Stimulated activated CD8-positive, alpha-beta memory T cell treated with anti-CD3 and anti-CD28 coated beads, Interleukin-4, amount 100 ng/mL, for 24 hours (primary cell): ENCODE results near the gene RNF212B.
A peak's percentile ranks its signal among the peaks of the same experiment; 100 is the strongest.
"Not testable (repeated sequence)": the region's sequence is repeated elsewhere in the genome, so short reads cannot be mapped to it uniquely, and the experiment has no call there.

Experiments used
- DNase-seq: peaks from one replicate; pipeline ENCODE4 v3.0.0-alpha.2; 2020; ENCODE audit warnings: low read depth

The RNF212B gene

GRCh38 chr14:23237772-23238594 lies at the start of gene RNF212B:
Gene RNF212B (plus strand): TSS chr14:23237936. CDS start chr14:23240346, 2,410 bp downstream.
- DNase-seq = peak; percentile 78

- DNase-seq = no peak
Measured at GRCh38 chr14:23193432-23193831, 44.3 kb upstream of the RNF212B start.

- no peak for DNase-seq
Measured at GRCh38 chr14:23195552-23196101, 42.1 kb upstream of the RNF212B start.

GRCh38 chr14:23196487-23196886 lies 41.2 kb upstream of the RNF212B start:
- not testable (repeated sequence) for DNase-seq

GRCh38 chr14:23199141-23199540 lies 38.6 kb upstream of the RNF212B start:
- DNase-seq = not testable (repeated sequence)

GRCh38 chr14:23202001-23202400 lies 35.7 kb upstream of the RNF212B start:
- DNase-seq = no peak

GRCh38 chr14:23206422-23207145 lies 31.2 kb upstream of the RNF212B start:
- no peak for DNase-seq

GRCh38 chr14:23207146-23207540 lies 30.6 kb upstream of the RNF212B start:
- no peak for DNase-seq

GRCh38 chr14:23208324-23208723 lies 29.4 kb upstream of the RNF212B start:
- DNase-seq = no peak

GRCh38 chr14:23209651-23210423 lies 27.9 kb upstream of the RNF212B start:
- no peak for DNase-seq

- no peak for DNase-seq
Measured at GRCh38 chr14:23215421-23215820, 22.3 kb upstream of the RNF212B start.

GRCh38 chr14:23217032-23218020 lies 20.4 kb upstream of the RNF212B start:
- no peak for DNase-seq

GRCh38 chr14:23219075-23219474 lies 18.7 kb upstream of the RNF212B start:
- DNase-seq = no peak

- DNase-seq = not testable (repeated sequence)
Measured at GRCh38 chr14:23224958-23225357, 12.8 kb upstream of the RNF212B start.

GRCh38 chr14:23227566-23227965 lies 10.2 kb upstream of the RNF212B start:
- DNase-seq = no peak

GRCh38 chr14:23228812-23229211 lies 8.9 kb upstream of the RNF212B start:
- no peak for DNase-seq

- DNase-seq = not testable (repeated sequence)
Measured at GRCh38 chr14:23232241-23232808, 5.4 kb upstream of the RNF212B start.

GRCh38 chr14:23240661-23241060 lies 2.9 kb downstream of the RNF212B start:
- no peak for DNase-seq

- DNase-seq = not testable (repeated sequence)
Measured at GRCh38 chr14:23241061-23241715, 3.5 kb downstream of the RNF212B start.

- DNase-seq = no peak
Measured at GRCh38 chr14:23242076-23242475, 4.3 kb downstream of the RNF212B start.
